ENCODE results near the gene PYDC2.

PYDC2 gene

DNA sequence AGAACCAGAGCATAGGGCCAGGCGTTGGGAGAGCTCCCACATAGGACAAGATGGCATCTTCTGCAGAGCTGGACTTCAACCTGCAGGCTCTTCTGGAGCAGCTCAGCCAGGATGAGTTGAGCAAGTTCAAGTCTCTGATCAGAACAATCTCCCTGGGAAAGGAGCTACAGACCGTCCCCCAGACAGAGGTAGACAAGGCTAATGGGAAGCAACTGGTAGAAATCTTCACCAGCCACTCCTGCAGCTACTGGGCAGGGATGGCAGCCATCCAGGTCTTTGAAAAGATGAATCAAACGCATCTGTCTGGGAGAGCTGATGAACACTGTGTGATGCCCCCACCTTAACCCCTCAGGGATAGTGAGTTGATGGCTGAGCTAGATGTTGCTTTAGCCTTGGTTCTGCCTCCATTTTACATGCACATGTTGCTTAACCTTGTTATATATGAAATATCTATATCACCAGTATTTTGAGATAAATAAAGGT lies at the start of gene PYDC2:
PYDC2 (plus strand) TSS at position 51 of the 483 bp plus-strand sequence; CDS start at position 51, 0 bp downstream.
- Histone ChIP-seq H3K36me3 (ENCODE audit: control insufficient read depth in 5 of 5, insufficient read depth in 5 of 5, low read length in 5 of 5) (no peaks in the 10 kb centered on the region), H3K4me1 (ENCODE audit: control insufficient read depth in 5 of 5, insufficient read depth in 5 of 5, low read length in 5 of 5) (no peaks in the 10 kb centered on the region), H3K27ac (ENCODE audit: low read depth, low read length) (no peak within 1 kb of the TSS), H3K9me3 (ENCODE audit: control insufficient read depth in 5 of 5, low read length in 5 of 5) (no peaks in the 10 kb centered on the region), H3K27me3 (ENCODE audit: control insufficient read depth in 5 of 5, insufficient read depth in 4 of 5, low read length in 5 of 5) (no peaks in the 10 kb centered on the region), H3K4me3 (ENCODE audit: low read depth in 1 of 5, low read length in 5 of 5) (no peak within 1 kb of the TSS), H3K9ac (ENCODE audit: low read length in 5 of 5) (no peak within 1 kb of the TSS)

- no peaks in the 10 kb centered on the region for H3K27me3 ChIP-seq (ENCODE audit: control insufficient read depth in 5 of 5, insufficient read depth in 4 of 5, low read length in 5 of 5)
- no peak overlapping the region for H3K27ac ChIP-seq (ENCODE audit: low read depth, low read length)
- no peaks in the 10 kb centered on the region for H3K4me1 ChIP-seq (ENCODE audit: control insufficient read depth in 5 of 5, insufficient read depth in 5 of 5, low read length in 5 of 5)
- peaks cover 0 to 7% (median 3%) of the 10 kb centered on the region in 5 donors for H3K9me3 ChIP-seq (ENCODE audit: control insufficient read depth in 5 of 5, low read length in 5 of 5)
- H3K36me3 ChIP-seq (ENCODE audit: control insufficient read depth in 5 of 5, insufficient read depth in 5 of 5, low read length in 5 of 5): no peaks in the 10 kb centered on the region
- H3K4me3 ChIP-seq (ENCODE audit: low read depth in 1 of 5, low read length in 5 of 5): no peak overlapping the region
- no peak overlapping the region for H3K9ac ChIP-seq (ENCODE audit: low read length in 5 of 5)
Measured at GRCh38 chr3:191412759-191413158, 48.2 kb upstream of the PYDC2 start.

DNA sequence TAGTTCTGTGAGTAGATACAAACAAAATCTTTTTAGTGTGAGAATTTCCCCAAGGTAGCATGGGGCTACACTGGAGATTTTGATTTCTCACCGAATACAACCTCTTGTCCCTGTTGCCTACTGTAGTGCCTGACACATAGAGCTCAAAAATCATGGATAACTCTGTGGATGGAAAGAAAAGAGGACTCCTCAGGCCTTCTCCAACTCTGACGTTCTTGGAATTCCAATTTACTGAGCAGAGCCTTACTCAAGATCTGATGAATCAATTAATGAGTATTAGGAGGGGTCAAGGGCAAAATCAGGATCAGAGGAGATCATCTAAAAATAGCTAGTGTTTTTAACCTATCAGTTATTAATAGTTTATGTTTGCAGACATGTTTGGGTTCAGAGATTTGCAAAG lies 46.7 kb upstream of the PYDC2 start:
- H3K27ac ChIP-seq (ENCODE audit: low read depth, low read length): no peak overlapping the region
- no peak overlapping the region for H3K9ac ChIP-seq (ENCODE audit: low read length in 5 of 5)
- no peaks in the 10 kb centered on the region for H3K36me3 ChIP-seq (ENCODE audit: control insufficient read depth in 5 of 5, insufficient read depth in 5 of 5, low read length in 5 of 5)
- no peak overlapping the region for H3K4me3 ChIP-seq (ENCODE audit: low read depth in 1 of 5, low read length in 5 of 5)
- H3K9me3 ChIP-seq (ENCODE audit: control insufficient read depth in 5 of 5, low read length in 5 of 5): peaks cover 0 to 6% (median 2%) of the 10 kb centered on the region in 5 donors
- no peaks in the 10 kb centered on the region for H3K4me1 ChIP-seq (ENCODE audit: control insufficient read depth in 5 of 5, insufficient read depth in 5 of 5, low read length in 5 of 5)
- no peaks in the 10 kb centered on the region for H3K27me3 ChIP-seq (ENCODE audit: control insufficient read depth in 5 of 5, insufficient read depth in 4 of 5, low read length in 5 of 5)

- Histone ChIP-seq H3K9me3 (ENCODE audit: control insufficient read depth in 5 of 5, low read length in 5 of 5) (peaks cover 0 to 2% (median 0%) of the 10 kb centered on the region in 5 donors), H3K4me3 (ENCODE audit: low read depth in 1 of 5, low read length in 5 of 5) (no peak overlapping the region), H3K36me3 (ENCODE audit: control insufficient read depth in 5 of 5, insufficient read depth in 5 of 5, low read length in 5 of 5) (no peaks in the 10 kb centered on the region), H3K27ac (ENCODE audit: low read depth, low read length) (no peak overlapping the region), H3K9ac (ENCODE audit: low read length in 5 of 5) (no peak overlapping the region), H3K4me1 (ENCODE audit: control insufficient read depth in 5 of 5, insufficient read depth in 5 of 5, low read length in 5 of 5) (no peaks in the 10 kb centered on the region), H3K27me3 (ENCODE audit: control insufficient read depth in 5 of 5, insufficient read depth in 4 of 5, low read length in 5 of 5) (no peaks in the 10 kb centered on the region)
Measured at GRCh38 chr3:191414732-191415131, 46.2 kb upstream of the PYDC2 start.

- H3K4me3 ChIP-seq (ENCODE audit: low read depth in 1 of 5, low read length in 5 of 5): no peak overlapping the region
- H3K36me3 ChIP-seq (ENCODE audit: control insufficient read depth in 5 of 5, insufficient read depth in 5 of 5, low read length in 5 of 5): no peaks in the 10 kb centered on the region
- H3K27ac ChIP-seq (ENCODE audit: low read depth, low read length): no peak overlapping the region
- no peaks in the 10 kb centered on the region for H3K4me1 ChIP-seq (ENCODE audit: control insufficient read depth in 5 of 5, insufficient read depth in 5 of 5, low read length in 5 of 5)
- no peaks in the 10 kb centered on the region for H3K27me3 ChIP-seq (ENCODE audit: control insufficient read depth in 5 of 5, insufficient read depth in 4 of 5, low read length in 5 of 5)
- H3K9ac ChIP-seq (ENCODE audit: low read length in 5 of 5): no peak overlapping the region
- H3K9me3 ChIP-seq (ENCODE audit: control insufficient read depth in 5 of 5, low read length in 5 of 5): no peaks in the 10 kb centered on the region
Measured at GRCh38 chr3:191415566-191415965, 45.4 kb upstream of the PYDC2 start.

- Histone ChIP-seq H3K36me3 (ENCODE audit: control insufficient read depth in 5 of 5, insufficient read depth in 5 of 5, low read length in 5 of 5) (no peaks in the 10 kb centered on the region), H3K27ac (ENCODE audit: low read depth, low read length) (no peak overlapping the region), H3K4me3 (ENCODE audit: low read depth in 1 of 5, low read length in 5 of 5) (no peak overlapping the region), H3K9ac (ENCODE audit: low read length in 5 of 5) (no peak overlapping the region), H3K27me3 (ENCODE audit: control insufficient read depth in 5 of 5, insufficient read depth in 4 of 5, low read length in 5 of 5) (no peaks in the 10 kb centered on the region), H3K4me1 (ENCODE audit: control insufficient read depth in 5 of 5, insufficient read depth in 5 of 5, low read length in 5 of 5) (no peaks in the 10 kb centered on the region), H3K9me3 (ENCODE audit: control insufficient read depth in 5 of 5, low read length in 5 of 5) (no peaks in the 10 kb centered on the region)
Measured at GRCh38 chr3:191417457-191417729, 43.6 kb upstream of the PYDC2 start.

DNA sequence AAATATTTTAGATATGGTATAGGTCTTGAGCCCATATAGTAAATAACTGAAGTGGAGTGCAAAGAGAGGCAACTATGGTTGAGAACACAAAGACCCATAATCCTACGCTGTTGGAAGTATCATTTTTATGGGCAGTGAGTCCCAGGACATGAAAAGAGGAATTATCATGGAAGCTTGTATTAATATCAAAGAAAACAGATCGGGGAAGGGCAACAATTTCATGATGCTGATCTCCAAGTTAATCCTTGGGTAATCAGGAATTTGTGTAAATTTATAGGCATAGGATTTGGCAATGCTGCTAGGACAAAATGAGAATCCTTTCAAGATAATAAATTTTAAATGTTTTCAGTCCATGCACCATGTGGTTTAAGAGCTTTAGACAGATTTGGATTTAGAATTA lies 40.2 kb upstream of the PYDC2 start:
- Histone ChIP-seq H3K9ac (ENCODE audit: low read length in 5 of 5) (no peak overlapping the region), H3K9me3 (ENCODE audit: control insufficient read depth in 5 of 5, low read length in 5 of 5) (peaks cover 0 to 5% (median 0%) of the 10 kb centered on the region in 5 donors), H3K27ac (ENCODE audit: low read depth, low read length) (no peak overlapping the region), H3K4me1 (ENCODE audit: control insufficient read depth in 5 of 5, insufficient read depth in 5 of 5, low read length in 5 of 5) (no peaks in the 10 kb centered on the region), H3K4me3 (ENCODE audit: low read depth in 1 of 5, low read length in 5 of 5) (no peak overlapping the region), H3K27me3 (ENCODE audit: control insufficient read depth in 5 of 5, insufficient read depth in 4 of 5, low read length in 5 of 5) (no peaks in the 10 kb centered on the region), H3K36me3 (ENCODE audit: control insufficient read depth in 5 of 5, insufficient read depth in 5 of 5, low read length in 5 of 5) (no peaks in the 10 kb centered on the region)

- H3K27ac ChIP-seq (ENCODE audit: low read depth, low read length): no peak overlapping the region
- H3K4me3 ChIP-seq (ENCODE audit: low read depth in 1 of 5, low read length in 5 of 5): no peak overlapping the region
- peaks cover 0 to 5% (median 0%) of the 10 kb centered on the region in 5 donors for H3K9me3 ChIP-seq (ENCODE audit: control insufficient read depth in 5 of 5, low read length in 5 of 5)
- no peak overlapping the region for H3K9ac ChIP-seq (ENCODE audit: low read length in 5 of 5)
- no peaks in the 10 kb centered on the region for H3K36me3 ChIP-seq (ENCODE audit: control insufficient read depth in 5 of 5, insufficient read depth in 5 of 5, low read length in 5 of 5)
- H3K27me3 ChIP-seq (ENCODE audit: control insufficient read depth in 5 of 5, insufficient read depth in 4 of 5, low read length in 5 of 5): no peaks in the 10 kb centered on the region
- no peaks in the 10 kb centered on the region for H3K4me1 ChIP-seq (ENCODE audit: control insufficient read depth in 5 of 5, insufficient read depth in 5 of 5, low read length in 5 of 5)
Measured at GRCh38 chr3:191424881-191425280, 36.1 kb upstream of the PYDC2 start.

DNA sequence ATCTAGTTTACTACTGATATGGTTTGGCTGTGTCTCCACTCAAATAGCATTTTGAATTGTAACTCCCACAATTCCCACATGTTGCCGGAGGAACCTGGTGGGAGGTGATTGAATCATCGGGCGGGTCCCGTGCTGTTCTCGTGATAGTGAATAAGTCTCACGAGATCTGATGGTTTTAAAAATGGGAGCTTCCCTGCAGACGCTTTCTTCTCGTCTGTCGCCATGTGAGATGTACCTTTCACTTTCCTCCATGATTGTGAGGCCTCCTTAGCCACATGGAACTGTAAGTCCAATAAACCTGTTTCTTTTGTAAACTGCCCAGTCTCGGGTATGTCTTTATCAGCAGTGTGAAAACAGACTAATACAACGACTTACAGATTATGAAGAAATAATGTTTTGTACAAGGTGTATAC lies 35.6 kb upstream of the PYDC2 start:
- Histone ChIP-seq H3K36me3 (ENCODE audit: control insufficient read depth in 5 of 5, insufficient read depth in 5 of 5, low read length in 5 of 5) (no peaks in the 10 kb centered on the region), H3K27me3 (ENCODE audit: control insufficient read depth in 5 of 5, insufficient read depth in 4 of 5, low read length in 5 of 5) (no peaks in the 10 kb centered on the region), H3K4me3 (ENCODE audit: low read depth in 1 of 5, low read length in 5 of 5) (no peak overlapping the region)

DNA sequence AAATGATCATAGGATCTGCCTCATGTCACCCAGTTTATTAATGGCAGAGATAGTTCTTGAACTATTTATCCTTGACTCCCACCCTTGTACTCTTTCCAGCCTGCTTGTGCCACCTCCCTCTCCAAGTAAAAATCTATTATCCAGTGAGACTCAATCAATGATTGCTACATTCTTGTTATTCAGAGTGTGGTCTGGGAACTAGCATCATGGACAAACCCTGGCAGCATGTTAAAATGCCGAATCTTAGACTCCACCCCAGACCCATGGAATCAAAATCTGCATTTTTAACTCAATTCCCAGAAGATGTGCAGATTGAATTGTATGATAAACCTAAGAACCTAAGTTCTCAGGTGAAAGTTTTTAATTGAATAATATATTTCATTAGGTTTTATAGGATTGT lies 34.7 kb upstream of the PYDC2 start:
- Histone ChIP-seq H3K4me3 (ENCODE audit: low read depth in 1 of 5, low read length in 5 of 5) (no peak overlapping the region), H3K4me1 (ENCODE audit: control insufficient read depth in 5 of 5, insufficient read depth in 5 of 5, low read length in 5 of 5) (no peaks in the 10 kb centered on the region), H3K36me3 (ENCODE audit: control insufficient read depth in 5 of 5, insufficient read depth in 5 of 5, low read length in 5 of 5) (no peaks in the 10 kb centered on the region), H3K27me3 (ENCODE audit: control insufficient read depth in 5 of 5, insufficient read depth in 4 of 5, low read length in 5 of 5) (no peaks in the 10 kb centered on the region), H3K9ac (ENCODE audit: low read length in 5 of 5) (no peak overlapping the region), H3K27ac (ENCODE audit: low read depth, low read length) (no peak overlapping the region), H3K9me3 (ENCODE audit: control insufficient read depth in 5 of 5, low read length in 5 of 5) (peaks cover 0 to 5% (median 0%) of the 10 kb centered on the region in 5 donors)

More for the DNA sequence above, 35.6 kb upstream of the PYDC2 start:
- Histone ChIP-seq H3K4me1 (ENCODE audit: control insufficient read depth in 5 of 5, insufficient read depth in 5 of 5, low read length in 5 of 5) (no peaks in the 10 kb centered on the region), H3K27ac (ENCODE audit: low read depth, low read length) (no peak overlapping the region), H3K9ac (ENCODE audit: low read length in 5 of 5) (no peak overlapping the region), H3K9me3 (ENCODE audit: control insufficient read depth in 5 of 5, low read length in 5 of 5) (peaks cover 0 to 5% (median 0%) of the 10 kb centered on the region in 5 donors)

GRCh38 chr3:191428177-191428576 lies 32.8 kb upstream of the PYDC2 start:
- H3K36me3 ChIP-seq (ENCODE audit: control insufficient read depth in 5 of 5, insufficient read depth in 5 of 5, low read length in 5 of 5): no peaks in the 10 kb centered on the region
- peaks cover 0 to 5% (median 0%) of the 10 kb centered on the region in 5 donors for H3K9me3 ChIP-seq (ENCODE audit: control insufficient read depth in 5 of 5, low read length in 5 of 5)
- H3K27ac ChIP-seq (ENCODE audit: low read depth, low read length): no peak overlapping the region
- no peaks in the 10 kb centered on the region for H3K27me3 ChIP-seq (ENCODE audit: control insufficient read depth in 5 of 5, insufficient read depth in 4 of 5, low read length in 5 of 5)
- H3K4me1 ChIP-seq (ENCODE audit: control insufficient read depth in 5 of 5, insufficient read depth in 5 of 5, low read length in 5 of 5): no peaks in the 10 kb centered on the region
- no peak overlapping the region for H3K9ac ChIP-seq (ENCODE audit: low read length in 5 of 5)
- H3K4me3 ChIP-seq (ENCODE audit: low read depth in 1 of 5, low read length in 5 of 5): no peak overlapping the region

Measured in subcutaneous abdominal adipose tissue (tissue), 5 donors.